Thoracic aorta (tissue), 2 donors: ENCODE measurements around the gene WEE1. TPM values are rescaled to one million over a fixed set of nuclear protein-coding genes. Genes with fewer than 3 reads are reported as not detected.

Source experiments
- ATAC-seq: fragments of 150-250 bp; one replicate; pipeline ENCODE4 v1.8.0; 2017; ENCODE audit warnings: low read depth; ENCODE audit not compliant: insufficient number of reproducible peaks, low FRiP score
- DNase-seq: peaks from one replicate; pipeline ENCODE4 v3.0.0-alpha.2; 2020; ENCODE audit warnings: low spot score
- H3K27ac ChIP-seq, 2 donors: fragments of 200-600 bp; sonication (generic); 1 replicate in 1 of 2; 2 replicates in 1 of 2; pipeline ENCODE4 v1.5.1; 2016; ENCODE audit warnings: mild to moderate bottlenecking in 2 of 2, moderate library complexity in 2 of 2
- H3K27me3 ChIP-seq: fragments of 200-600 bp; sonication (generic); replicated peaks from 2 replicates; pipeline ENCODE4 v1.6.0; 2016; ENCODE audit warnings: mild to moderate bottlenecking; ENCODE audit not compliant: insufficient read depth
- H3K36me3 ChIP-seq: fragments of 200-600 bp; sonication (generic); one replicate; pipeline ENCODE4 v1.5.1; 2016
- H3K4me1 ChIP-seq, 2 donors: fragments of 200-600 bp; sonication (generic); 1 replicate in 1 of 2; 2 replicates in 1 of 2; pipeline versions ENCODE4 v1.5.1 to v1.6.0; 2016; ENCODE audit warnings: low read depth in 2 of 2, mild to moderate bottlenecking in 1 of 2; ENCODE audit not compliant: control insufficient read depth in 1 of 2
- H3K4me3 ChIP-seq: fragments of 200-600 bp; sonication (generic); 2 replicates; pipeline ENCODE4 v1.5.1; 2016; ENCODE audit warnings: mild to moderate bottlenecking
- H3K9me3 ChIP-seq: fragments of 200-600 bp; sonication (generic); 2 replicates; pipeline ENCODE4 v1.5.1; 2016
- total RNA-seq, 2 donors: library from RNA; depleted of rRNA; stranded (reverse); fragments of >200 nt; gene quantifications; one replicate each; pipeline versions ENCODE4 v1.1.0 to v1.2.3, GENCODE V29; 2016
- TF ChIP-seq, protein P1 (sequence below): fragments of 200-600 bp; sonication (generic); IDR thresholded peaks from one replicate; pipeline ENCODE4 v1.5.1; 2019; ENCODE audit warnings: antibody characterized with exemption

WEE1 gene
- total RNA-seq, 2 donors from 2014 or later: 36.9 to 44.3 TPM

DNA sequence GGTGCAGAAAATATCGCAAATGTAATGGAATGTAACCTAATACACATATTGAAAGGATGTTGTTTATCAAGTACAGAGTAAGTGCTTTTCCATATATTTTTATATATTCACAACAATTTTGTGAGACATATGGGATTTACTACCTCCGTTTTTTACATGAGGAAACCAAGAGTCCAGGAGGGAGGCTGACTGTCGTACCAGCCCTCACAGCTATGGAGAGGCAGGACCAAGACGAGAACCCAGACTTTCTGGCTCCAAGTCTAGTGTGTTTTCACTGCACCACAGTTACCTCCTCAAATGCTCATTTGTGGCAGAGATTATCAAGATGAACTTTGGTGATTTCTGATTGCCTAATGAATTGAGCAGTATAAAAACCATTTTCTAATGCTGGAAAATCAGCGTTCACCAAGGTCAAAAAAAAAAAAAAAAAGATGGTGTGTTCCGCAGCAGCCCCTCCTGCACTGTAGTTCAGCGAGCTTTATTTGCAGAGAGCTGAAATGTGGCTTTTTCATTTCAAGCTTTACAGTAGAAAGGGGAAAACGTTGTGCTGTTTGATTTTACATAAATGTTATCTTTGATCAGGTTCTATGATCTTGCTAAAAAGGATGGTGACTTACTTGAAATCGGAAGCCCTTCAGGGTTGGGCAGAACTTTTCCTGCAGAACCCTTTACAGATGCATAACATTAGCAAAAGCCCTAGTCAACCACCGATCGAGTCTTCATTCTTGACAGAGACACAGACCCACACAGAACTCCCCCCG, 44.7 kb upstream of the WEE1 start:
- H3K27me3 ChIP-seq: no peaks in the 10 kb centered on the region
- peaks cover 19 to 67% of the 10 kb centered on the region in 2 donors for H3K4me1 ChIP-seq
- no peak overlapping the region for H3K4me3 ChIP-seq
- peak overlapping the region in 1 of 2 donors; percentile 23 for H3K27ac ChIP-seq
- no peak for ATAC-seq
- no peaks in the 10 kb centered on the region for H3K36me3 ChIP-seq
- no peaks in the 10 kb centered on the region for H3K9me3 ChIP-seq
- TF ChIP-seq, protein P1, sequence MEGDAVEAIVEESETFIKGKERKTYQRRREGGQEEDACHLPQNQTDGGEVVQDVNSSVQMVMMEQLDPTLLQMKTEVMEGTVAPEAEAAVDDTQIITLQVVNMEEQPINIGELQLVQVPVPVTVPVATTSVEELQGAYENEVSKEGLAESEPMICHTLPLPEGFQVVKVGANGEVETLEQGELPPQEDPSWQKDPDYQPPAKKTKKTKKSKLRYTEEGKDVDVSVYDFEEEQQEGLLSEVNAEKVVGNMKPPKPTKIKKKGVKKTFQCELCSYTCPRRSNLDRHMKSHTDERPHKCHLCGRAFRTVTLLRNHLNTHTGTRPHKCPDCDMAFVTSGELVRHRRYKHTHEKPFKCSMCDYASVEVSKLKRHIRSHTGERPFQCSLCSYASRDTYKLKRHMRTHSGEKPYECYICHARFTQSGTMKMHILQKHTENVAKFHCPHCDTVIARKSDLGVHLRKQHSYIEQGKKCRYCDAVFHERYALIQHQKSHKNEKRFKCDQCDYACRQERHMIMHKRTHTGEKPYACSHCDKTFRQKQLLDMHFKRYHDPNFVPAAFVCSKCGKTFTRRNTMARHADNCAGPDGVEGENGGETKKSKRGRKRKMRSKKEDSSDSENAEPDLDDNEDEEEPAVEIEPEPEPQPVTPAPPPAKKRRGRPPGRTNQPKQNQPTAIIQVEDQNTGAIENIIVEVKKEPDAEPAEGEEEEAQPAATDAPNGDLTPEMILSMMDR: no peak
- no peak for DNase-seq

DNA sequence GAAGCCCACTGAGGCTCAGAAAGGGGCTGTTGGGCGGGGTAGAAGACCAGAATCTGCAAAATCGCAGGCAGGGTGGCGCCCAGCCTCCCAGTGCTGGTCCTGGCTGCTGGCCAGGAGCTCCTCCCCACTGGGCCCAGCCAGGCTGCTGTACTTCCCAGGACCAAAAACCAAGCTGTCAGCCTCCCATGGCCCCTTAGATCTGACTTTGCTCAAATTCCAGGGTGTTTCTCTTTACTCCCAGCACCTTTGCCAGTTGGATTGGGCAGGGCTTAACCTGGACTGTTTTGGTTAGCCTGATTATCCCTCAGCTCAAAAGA, 44.2 kb upstream of the WEE1 start:
- H3K27ac ChIP-seq: peak overlapping the region in 1 of 2 donors; percentile 23
- TF ChIP-seq, protein P1: no peak
- no peaks in the 10 kb centered on the region for H3K27me3 ChIP-seq
- H3K4me3 ChIP-seq: no peak overlapping the region
- ATAC-seq (no peak), DNase-seq (no peak)
- H3K36me3 ChIP-seq: no peaks in the 10 kb centered on the region
- H3K4me1 ChIP-seq: peaks cover 24 to 67% of the 10 kb centered on the region in 2 donors
- no peaks in the 10 kb centered on the region for H3K9me3 ChIP-seq

DNA sequence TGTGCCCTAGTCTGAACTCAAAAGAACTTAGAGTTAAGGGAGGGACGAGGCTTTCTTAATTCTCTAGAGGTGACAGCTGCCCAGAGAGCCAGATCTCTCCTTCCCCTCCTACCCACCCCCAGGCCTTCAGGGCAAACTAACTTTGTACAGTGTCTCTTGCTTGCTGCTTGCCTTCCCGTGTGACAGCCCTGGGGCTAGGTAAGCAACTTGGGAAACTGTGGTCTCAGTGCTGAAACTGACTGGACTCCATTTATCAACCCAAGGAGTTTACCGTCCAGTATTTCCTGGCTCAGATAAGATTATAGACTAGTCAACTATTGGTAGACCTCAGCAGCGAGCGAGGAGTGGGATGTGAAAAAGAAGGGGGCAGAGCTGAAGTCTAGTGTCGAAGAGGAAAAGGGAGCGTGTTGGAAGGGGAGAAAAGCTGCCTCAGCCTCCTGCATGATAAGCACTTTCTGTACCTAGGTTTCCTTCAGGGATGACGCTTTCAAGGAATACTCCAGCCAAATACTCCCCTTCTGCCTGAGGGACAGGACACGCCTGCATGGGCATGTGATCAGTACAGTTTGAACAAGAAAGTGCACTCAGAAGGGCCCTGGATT, 43.3 kb upstream of the WEE1 start:
- Histone ChIP-seq H3K27me3 (no peaks in the 10 kb centered on the region), H3K9me3 (no peaks in the 10 kb centered on the region), H3K36me3 (no peaks in the 10 kb centered on the region), H3K4me3 (no peak overlapping the region), H3K27ac (no peak overlapping the region), H3K4me1 (peaks cover 24 to 67% of the 10 kb centered on the region in 2 donors)
- no peak for ATAC-seq
- no peak for DNase-seq
- TF ChIP-seq, protein P1: no peak

DNA sequence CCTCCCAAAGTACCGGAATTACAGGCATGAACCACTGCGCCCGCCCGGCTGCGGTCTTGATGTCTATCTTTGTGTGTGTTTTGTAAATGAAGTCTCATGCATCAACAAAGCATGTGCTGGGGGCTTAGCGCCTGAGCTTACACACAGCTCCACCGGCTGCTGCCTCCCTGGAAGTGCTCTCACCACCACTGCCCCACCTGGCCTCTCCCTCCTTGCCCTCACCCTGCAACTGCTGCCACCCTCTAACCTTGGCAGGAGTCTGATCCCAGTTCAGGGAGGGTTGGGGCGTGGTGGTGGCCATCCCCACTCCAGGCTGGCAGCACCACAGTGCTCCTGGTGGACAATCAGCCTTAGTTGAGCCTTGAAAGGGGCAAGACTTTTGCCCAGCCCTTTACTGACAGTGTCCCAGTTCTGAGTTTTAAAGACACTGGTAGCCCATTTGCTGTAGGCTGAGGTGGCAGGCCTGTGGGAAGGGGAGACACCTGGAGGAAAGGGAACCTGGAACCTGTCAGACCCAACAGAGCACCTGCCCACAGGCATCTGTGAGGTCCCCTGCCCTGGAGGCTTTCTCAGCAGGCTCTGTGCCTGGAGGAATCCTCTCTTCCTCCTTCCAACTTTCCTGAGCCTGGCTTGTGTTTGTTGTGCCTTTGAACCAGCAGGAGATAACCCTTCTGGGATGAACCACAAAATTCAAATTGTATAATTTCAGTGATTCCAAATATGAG, 42.4 kb upstream of the WEE1 start:
- DNase-seq: no peak
- Histone ChIP-seq H3K36me3 (no peaks in the 10 kb centered on the region), H3K4me3 (no peak overlapping the region), H3K27ac (no peak overlapping the region), H3K4me1 (peaks cover 24 to 70% of the 10 kb centered on the region in 2 donors), H3K27me3 (no peaks in the 10 kb centered on the region), H3K9me3 (no peaks in the 10 kb centered on the region)
- ATAC-seq: no peak
- TF ChIP-seq, protein P1: no peak

DNA sequence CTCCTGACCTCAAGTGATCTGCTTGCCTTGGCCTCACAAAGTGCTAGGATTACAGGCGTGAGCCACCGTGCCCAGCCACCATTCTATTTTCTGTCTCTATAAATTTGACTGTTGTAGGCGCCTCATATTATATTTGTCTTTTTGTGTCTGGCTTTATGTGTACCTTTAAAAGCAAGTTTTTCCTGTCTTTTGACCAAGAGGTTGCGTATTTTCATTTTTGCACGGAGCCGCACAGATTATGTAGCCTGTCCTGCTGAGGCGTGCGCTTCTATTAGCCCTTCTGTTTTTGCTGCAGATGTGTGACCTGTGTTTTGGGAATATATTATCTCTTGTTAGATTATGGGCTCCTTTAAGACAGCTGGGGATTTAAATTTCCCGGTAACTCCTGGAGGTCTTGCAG, 40.4 kb upstream of the WEE1 start:
- no peaks in the 10 kb centered on the region for H3K27me3 ChIP-seq
- peaks cover 19 to 51% of the 10 kb centered on the region in 2 donors for H3K4me1 ChIP-seq
- peak overlapping the region; percentile 31 for H3K4me3 ChIP-seq
- no peaks in the 10 kb centered on the region for H3K9me3 ChIP-seq
- no peak for ATAC-seq
- H3K36me3 ChIP-seq: no peaks in the 10 kb centered on the region
- TF ChIP-seq, protein P1: no peak
- H3K27ac ChIP-seq: peak overlapping the region; percentile 44 to 52
- no peak for DNase-seq
